Astrocyte (in vitro differentiated cells and primary cell): ENCODE measurements around the gene LRP1B. TPM values are rescaled to one million over a fixed set of nuclear protein-coding genes. Genes with fewer than 3 reads are reported as not detected.

Experiments used
- DNase-seq: peaks from one replicate; pipeline ENCODE4 v3.0.0-alpha.2; 2010; ENCODE audit warnings: low read depth
- FAIRE-seq: peaks from 2 replicates; lab custom pipeline; 2011; peaks lifted over from hg19 to GRCh38; lab: Jason Lieb, UNC
- H2AFZ ChIP-seq: 2 replicates; pipeline ENCODE4 v1.6.0; 2012; ENCODE audit warnings: low read depth, low read length, inconsistent platforms
- H3K27ac ChIP-seq: 2 replicates; pipeline ENCODE4 v1.5.1; 2011; ENCODE audit warnings: low read depth, low read length, inconsistent platforms
- H3K27me3 ChIP-seq: 2 replicates; pipeline ENCODE4 v1.6.0; 2011; ENCODE audit warnings: low read length, inconsistent platforms; ENCODE audit not compliant: insufficient read depth
- H3K36me3 ChIP-seq: 2 replicates; pipeline ENCODE4 v1.5.1; 2011; ENCODE audit warnings: low read length, inconsistent platforms; ENCODE audit not compliant: insufficient read depth
- H3K4me1 ChIP-seq: 2 replicates; pipeline ENCODE4 v1.5.1; 2011; ENCODE audit warnings: low read length, inconsistent platforms; ENCODE audit not compliant: insufficient read depth
- H3K4me2 ChIP-seq: 2 replicates; pipeline ENCODE4 v1.6.0; 2012; ENCODE audit warnings: low read length, inconsistent platforms
- H3K4me3 ChIP-seq: 2 replicates; pipeline ENCODE4 v1.5.1; 2011; ENCODE audit warnings: low read depth, mild to moderate bottlenecking, low read length, inconsistent platforms; ENCODE audit not compliant: insufficient read depth
- H3K79me2 ChIP-seq: 2 replicates; pipeline ENCODE4 v1.6.0; 2012; ENCODE audit warnings: mild to moderate bottlenecking, low read length, inconsistent platforms; ENCODE audit not compliant: insufficient read depth
- H3K9ac ChIP-seq: 2 replicates; pipeline ENCODE4 v1.6.0; 2012; ENCODE audit warnings: mild to moderate bottlenecking, low read length, inconsistent platforms
- H3K9me3 ChIP-seq: 2 replicates; pipeline ENCODE4 v1.5.1; 2012; ENCODE audit warnings: low read depth, mild to moderate bottlenecking, low read length, inconsistent platforms; ENCODE audit not compliant: insufficient read depth
- H4K20me1 ChIP-seq: 2 replicates; pipeline ENCODE4 v1.6.0; 2012; ENCODE audit warnings: low read length, inconsistent platforms; ENCODE audit not compliant: insufficient read depth
- H3K27ac Mint-ChIP-seq: one replicate; pipeline ENCODE4 v1.8.0; 2021; ENCODE audit warnings: mild to moderate bottlenecking, mixed read lengths; ENCODE audit not compliant: unreplicated experiment
- H3K27me3 Mint-ChIP-seq: one replicate; pipeline ENCODE4 v1.8.0; 2021; ENCODE audit warnings: low read depth, mixed read lengths; ENCODE audit not compliant: unreplicated experiment
- H3K36me3 Mint-ChIP-seq: one replicate; pipeline ENCODE4 v1.8.0; 2021; ENCODE audit warnings: low read depth, mixed read lengths; ENCODE audit not compliant: unreplicated experiment
- H3K4me1 Mint-ChIP-seq: one replicate; pipeline ENCODE4 v1.8.0; 2021; ENCODE audit warnings: low read depth, mixed read lengths; ENCODE audit not compliant: unreplicated experiment
- H3K4me3 Mint-ChIP-seq: one replicate; pipeline ENCODE4 v1.8.0; 2021; ENCODE audit warnings: mild to moderate bottlenecking, moderate library complexity, mixed read lengths; ENCODE audit not compliant: unreplicated experiment
- H3K9me3 Mint-ChIP-seq: one replicate; pipeline ENCODE4 v1.8.0; 2021; ENCODE audit warnings: mild to moderate bottlenecking, mixed read lengths; ENCODE audit not compliant: unreplicated experiment
- EZH2 ChIP-seq: IDR thresholded peaks from 2 replicates; pipeline ENCODE4 v1.6.1; 2012; ENCODE audit warnings: mild to moderate bottlenecking, low read length, inconsistent platforms; ENCODE audit not compliant: insufficient read depth
- total RNA-seq: library from RNA; stranded (reverse); gene quantifications from 2 replicates; pipeline ENCODE4 v1.2.1, GENCODE V29; 2021
- TF ChIP-seq, protein P1 (sequence below): IDR thresholded peaks from 2 replicates; pipeline ENCODE4 v1.5.1; 2011; ENCODE audit warnings: low read depth, mild to moderate bottlenecking, inconsistent platforms, low read length, moderate library complexity; ENCODE audit not compliant: insufficient read depth

LRP1B gene
- total RNA-seq, 1 donor from 2014 or later = 1.5 TPM

DNA sequence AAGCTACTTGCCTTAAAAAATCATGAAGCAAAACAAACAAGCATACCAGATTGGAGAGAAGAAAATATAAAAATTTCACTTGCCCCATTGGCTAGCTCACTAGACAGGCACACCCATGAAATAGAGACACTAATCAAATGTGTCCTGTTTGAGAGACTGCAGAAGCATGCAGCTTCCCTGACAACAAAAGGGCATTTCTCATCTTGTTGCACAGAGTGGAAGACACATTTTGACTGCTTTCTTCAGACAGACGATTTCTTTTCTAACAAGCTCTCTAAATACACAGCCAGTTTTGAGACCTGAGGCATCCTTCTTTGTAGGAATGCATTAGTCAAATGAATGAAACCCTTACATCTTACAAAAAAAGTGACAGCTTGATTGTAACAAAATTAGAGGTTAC is 1792.0 kb downstream of the LRP1B start:
- H3K27ac ChIP-seq = no peak overlapping the region
- DNase-seq (no peak), FAIRE-seq (no peak)
- Mint-ChIP-seq H3K27me3 (no peaks in the 10 kb centered on the region), H3K4me1 (no peaks in the 10 kb centered on the region), H3K27ac (no peak overlapping the region), H3K9me3 (no peaks in the 10 kb centered on the region), H3K36me3 (no peaks in the 10 kb centered on the region), H3K4me3 (no peak overlapping the region)
- H3K4me3 ChIP-seq = no peak overlapping the region
- H3K36me3 ChIP-seq = no peaks in the 10 kb centered on the region
- H4K20me1 ChIP-seq = no peaks in the 10 kb centered on the region
- H3K9ac ChIP-seq = no peak overlapping the region
- no peaks in the 10 kb centered on the region for H3K79me2 ChIP-seq
- H2AFZ ChIP-seq = no peak overlapping the region
- H3K9me3 ChIP-seq = no peaks in the 10 kb centered on the region
- H3K4me2 ChIP-seq = no peak overlapping the region
- no peaks in the 10 kb centered on the region for H3K4me1 ChIP-seq
- TF ChIP-seq EZH2 = no peak
- TF ChIP-seq, protein P1, sequence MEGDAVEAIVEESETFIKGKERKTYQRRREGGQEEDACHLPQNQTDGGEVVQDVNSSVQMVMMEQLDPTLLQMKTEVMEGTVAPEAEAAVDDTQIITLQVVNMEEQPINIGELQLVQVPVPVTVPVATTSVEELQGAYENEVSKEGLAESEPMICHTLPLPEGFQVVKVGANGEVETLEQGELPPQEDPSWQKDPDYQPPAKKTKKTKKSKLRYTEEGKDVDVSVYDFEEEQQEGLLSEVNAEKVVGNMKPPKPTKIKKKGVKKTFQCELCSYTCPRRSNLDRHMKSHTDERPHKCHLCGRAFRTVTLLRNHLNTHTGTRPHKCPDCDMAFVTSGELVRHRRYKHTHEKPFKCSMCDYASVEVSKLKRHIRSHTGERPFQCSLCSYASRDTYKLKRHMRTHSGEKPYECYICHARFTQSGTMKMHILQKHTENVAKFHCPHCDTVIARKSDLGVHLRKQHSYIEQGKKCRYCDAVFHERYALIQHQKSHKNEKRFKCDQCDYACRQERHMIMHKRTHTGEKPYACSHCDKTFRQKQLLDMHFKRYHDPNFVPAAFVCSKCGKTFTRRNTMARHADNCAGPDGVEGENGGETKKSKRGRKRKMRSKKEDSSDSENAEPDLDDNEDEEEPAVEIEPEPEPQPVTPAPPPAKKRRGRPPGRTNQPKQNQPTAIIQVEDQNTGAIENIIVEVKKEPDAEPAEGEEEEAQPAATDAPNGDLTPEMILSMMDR = no peak
- no peaks in the 10 kb centered on the region for H3K27me3 ChIP-seq

DNA sequence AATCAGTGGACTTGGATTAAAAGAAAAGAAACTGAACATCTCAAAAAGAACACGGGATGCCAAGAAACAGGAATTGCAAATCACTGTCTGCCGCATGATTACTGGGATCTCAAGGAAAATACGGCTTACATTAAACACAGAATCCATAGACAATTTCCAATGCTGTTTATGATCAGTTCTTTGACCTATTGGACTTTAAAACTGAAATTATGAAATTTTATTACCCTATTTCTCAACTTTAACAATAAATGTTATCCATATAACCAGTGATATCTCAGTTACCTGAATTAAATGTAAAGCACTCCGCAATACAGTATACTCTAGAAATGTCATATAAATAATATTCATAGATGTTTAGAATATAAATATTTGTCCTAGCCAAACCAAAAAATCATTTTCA is 1793.8 kb downstream of the LRP1B start:
- Mint-ChIP-seq H3K27me3 (no peaks in the 10 kb centered on the region), H3K4me1 (no peaks in the 10 kb centered on the region), H3K27ac (no peak overlapping the region), H3K9me3 (peaks cover 1% of the 10 kb centered on the region), H3K4me3 (no peak overlapping the region), H3K36me3 (no peaks in the 10 kb centered on the region)
- no peaks in the 10 kb centered on the region for H3K79me2 ChIP-seq
- no peaks in the 10 kb centered on the region for H3K36me3 ChIP-seq
- no peak overlapping the region for H3K4me2 ChIP-seq
- H3K4me1 ChIP-seq = no peaks in the 10 kb centered on the region
- no peak overlapping the region for H2AFZ ChIP-seq
- FAIRE-seq = no peak
- H3K9ac ChIP-seq = no peak overlapping the region
- no peak overlapping the region for H3K4me3 ChIP-seq
- H4K20me1 ChIP-seq = no peaks in the 10 kb centered on the region
- H3K27me3 ChIP-seq = no peaks in the 10 kb centered on the region
- H3K9me3 ChIP-seq = no peaks in the 10 kb centered on the region
- H3K27ac ChIP-seq = no peak overlapping the region
- no peak for TF ChIP-seq EZH2
- TF ChIP-seq, protein P1 = no peak
- DNase-seq = no peak

GRCh38 chr2:140316345-140316744 is 1814.5 kb downstream of the LRP1B start:
- no peak overlapping the region for H3K4me3 ChIP-seq
- H3K79me2 ChIP-seq = no peaks in the 10 kb centered on the region
- no peaks in the 10 kb centered on the region for H3K27me3 ChIP-seq
- H3K27ac ChIP-seq = no peak overlapping the region
- DNase-seq (no peak), FAIRE-seq (no peak)
- H3K27me3 Mint-ChIP-seq = no peaks in the 10 kb centered on the region
- no peaks in the 10 kb centered on the region for H3K4me1 ChIP-seq
- H3K9ac ChIP-seq = no peak overlapping the region
- H3K9me3 ChIP-seq = no peaks in the 10 kb centered on the region
- no peaks in the 10 kb centered on the region for H3K36me3 ChIP-seq
- no peak overlapping the region for H3K27ac Mint-ChIP-seq
- H2AFZ ChIP-seq = no peak overlapping the region
- no peaks in the 10 kb centered on the region for H3K9me3 Mint-ChIP-seq
- H4K20me1 ChIP-seq = no peaks in the 10 kb centered on the region
- no peak for TF ChIP-seq EZH2
- TF ChIP-seq, protein P1 = no peak
- H3K4me3 Mint-ChIP-seq = no peak overlapping the region
- H3K36me3 Mint-ChIP-seq = no peaks in the 10 kb centered on the region
- H3K4me2 ChIP-seq = no peak overlapping the region
- H3K4me1 Mint-ChIP-seq = no peaks in the 10 kb centered on the region
